ENCODE results near the gene ZMAT5.
"Not testable (repeated sequence)": the region's sequence is repeated elsewhere in the genome, so short reads cannot be mapped to it uniquely, and the experiment has no call there.

ZMAT5 gene

GRCh38 chr22:29758068-29758622 is 8.7 kb downstream of the ZMAT5 start:
- no peak overlapping the region for H3K27ac ChIP-seq

GRCh38 chr22:29757096-29757495 is 9.7 kb downstream of the ZMAT5 start:
- Histone ChIP-seq H3K27ac (no peak overlapping the region), H3K4me3 (no peak overlapping the region)

More at GRCh38 chr22:29758068-29758622, 8.7 kb downstream of the ZMAT5 start:
- no peak overlapping the region for H3K4me3 ChIP-seq

- H3K4me3 ChIP-seq, result no peak overlapping the region
- H3K27ac ChIP-seq, result no peak overlapping the region
Observed at GRCh38 chr22:29756341-29756740, 10.5 kb downstream of the ZMAT5 start.

GRCh38 chr22:29755889-29756288 is 10.9 kb downstream of the ZMAT5 start:
- Histone ChIP-seq H3K27ac (no peak overlapping the region), H3K4me3 (no peak overlapping the region)

- H3K27ac ChIP-seq, H3K4me3 ChIP-seq: not testable (repeated sequence)
Observed at GRCh38 chr22:29754658-29755395, 12.0 kb downstream of the ZMAT5 start.

- no peak overlapping the region for H3K4me3 ChIP-seq
- no peak overlapping the region for H3K27ac ChIP-seq
Observed at GRCh38 chr22:29753808-29754657, 12.8 kb downstream of the ZMAT5 start.

GRCh38 chr22:29751669-29752068 is 15.1 kb downstream of the ZMAT5 start:
- Histone ChIP-seq H3K4me3 (no peak overlapping the region), H3K27ac (peak overlapping the region in 3 of 21 experiments; percentile 2 to 56 (median 47))

GRCh38 chr22:29750559-29751538 is 16.0 kb downstream of the ZMAT5 start:
- peak overlapping the region in 5 of 21 experiments; percentile 2 to 56 (median 18) for H3K27ac ChIP-seq
- no peak overlapping the region for H3K4me3 ChIP-seq

- Histone ChIP-seq H3K4me3 (no peak overlapping the region), H3K27ac (peak overlapping the region in 2 of 21 experiments; percentile 7 to 18)
Observed at GRCh38 chr22:29750029-29750428, 16.8 kb downstream of the ZMAT5 start.

GRCh38 chr22:29748248-29748893 is 18.4 kb downstream of the ZMAT5 start:
- peak overlapping the region in 1 of 21 experiments; percentile 3 for H3K27ac ChIP-seq
- H3K4me3 ChIP-seq, result no peak overlapping the region

GRCh38 chr22:29747832-29748231 is 19.0 kb downstream of the ZMAT5 start:
- Histone ChIP-seq H3K27ac (peak overlapping the region in 1 of 21 experiments; percentile 3), H3K4me3 (no peak overlapping the region)

- H3K4me3 ChIP-seq, result no peak overlapping the region
- H3K27ac ChIP-seq, result no peak overlapping the region
Observed at GRCh38 chr22:29744902-29745301, 21.9 kb downstream of the ZMAT5 start.

- Histone ChIP-seq H3K27ac (no peak overlapping the region), H3K4me3 (no peak overlapping the region)
Observed at GRCh38 chr22:29742326-29742725, 24.5 kb downstream of the ZMAT5 start.

- Histone ChIP-seq H3K27ac (no peak overlapping the region), H3K4me3 (no peak overlapping the region)
Observed at GRCh38 chr22:29741926-29742325, 24.9 kb downstream of the ZMAT5 start.

GRCh38 chr22:29740216-29740615 is 26.6 kb downstream of the ZMAT5 start:
- H3K27ac ChIP-seq, result no peak overlapping the region
- H3K4me3 ChIP-seq, result no peak overlapping the region

GRCh38 chr22:29739346-29739875 is 27.4 kb downstream of the ZMAT5 start:
- H3K27ac ChIP-seq, result no peak overlapping the region
- H3K4me3 ChIP-seq, result no peak overlapping the region

- Histone ChIP-seq H3K27ac (no peak overlapping the region), H3K4me3 (no peak overlapping the region)
Observed at GRCh38 chr22:29738118-29738815, 28.5 kb downstream of the ZMAT5 start.

Measured in skin epidermis (tissue), 12 donors.